ENCODE measurements around the gene LRRC4C. TPM values are rescaled to one million over a fixed set of nuclear protein-coding genes. Genes with fewer than 3 reads are reported as not detected.
A peak's percentile ranks its signal among the peaks of the same experiment; 100 is the strongest.

The LRRC4C gene
- total RNA-seq, 1 experiment from 2014 or later = not detected

GRCh38 chr11:41222236-41222635 lies 237.2 kb downstream of the LRRC4C start:
- no peaks in the 10 kb centered on the region for H3K27me3 Mint-ChIP-seq (ENCODE audit: insufficient read depth, unreplicated experiment)
- peaks cover 7% of the 10 kb centered on the region for H3K9me3 Mint-ChIP-seq (ENCODE audit: unreplicated experiment)
- TF ChIP-seq CTCF (IDR thresholded peaks at IDR 0.05; ENCODE audit: unreplicated experiment) = no peak
- no peaks in the 10 kb centered on the region for H3K36me3 Mint-ChIP-seq (ENCODE audit: insufficient read depth, unreplicated experiment)
- intact Hi-C loops (cut with micrococcal nuclease) = no loop called here
- ChIA-PET CTCF (interaction anchor here (1.3 kb wide), 1 partner anchor 21 kb away, joined by 3 read pairs; no protein-coding TSS in a partner anchor), POLR2A (no interaction called here)
- DNase-seq (ENCODE audit: unreplicated experiment) = no peak
- no TSS peak for BruUV-seq (replicated peaks)
- no peak overlapping the region for H3K4me3 Mint-ChIP-seq (ENCODE audit: unreplicated experiment)
- no peaks in the 10 kb centered on the region for H3K4me1 Mint-ChIP-seq (ENCODE audit: insufficient read depth, unreplicated experiment)
- H3K27ac Mint-ChIP-seq (ENCODE audit: low read depth, unreplicated experiment) = no peak overlapping the region

GRCh38 chr11:41206388-41206787 lies 253.1 kb downstream of the LRRC4C start:
- ChIA-PET POLR2A (no interaction called here), CTCF (interaction anchor here (0.6 to 1.0 kb wide), 2 partner anchors 8 to 38 kb away, joined by 3 read pairs; no protein-coding TSS in a partner anchor)
- intact Hi-C loops (cut with micrococcal nuclease) = loop anchor here (10.0 kb wide), 1 partner anchor 1318 kb away; no protein-coding TSS in a partner anchor
- Mint-ChIP-seq H3K36me3 (ENCODE audit: insufficient read depth, unreplicated experiment) (no peaks in the 10 kb centered on the region), H3K4me3 (ENCODE audit: unreplicated experiment) (no peak overlapping the region), H3K9me3 (ENCODE audit: unreplicated experiment) (no peaks in the 10 kb centered on the region), H3K27me3 (ENCODE audit: insufficient read depth, unreplicated experiment) (no peaks in the 10 kb centered on the region), H3K27ac (ENCODE audit: low read depth, unreplicated experiment) (no peak overlapping the region), H3K4me1 (ENCODE audit: insufficient read depth, unreplicated experiment) (no peaks in the 10 kb centered on the region)
- no TSS peak for BruUV-seq (replicated peaks)
- no peak for TF ChIP-seq CTCF (IDR thresholded peaks at IDR 0.05; ENCODE audit: unreplicated experiment)
- DNase-seq (ENCODE audit: unreplicated experiment) = no peak

GRCh38 chr11:41201156-41201555 lies 258.3 kb downstream of the LRRC4C start:
- H3K27ac Mint-ChIP-seq (ENCODE audit: low read depth, unreplicated experiment) = no peak overlapping the region
- no peaks in the 10 kb centered on the region for H3K9me3 Mint-ChIP-seq (ENCODE audit: unreplicated experiment)
- BruUV-seq (replicated peaks) = no TSS peak
- no peaks in the 10 kb centered on the region for H3K4me1 Mint-ChIP-seq (ENCODE audit: insufficient read depth, unreplicated experiment)
- peaks cover 9% of the 10 kb centered on the region for H3K36me3 Mint-ChIP-seq (ENCODE audit: insufficient read depth, unreplicated experiment)
- peak; percentile 67 for DNase-seq (ENCODE audit: unreplicated experiment)
- no peaks in the 10 kb centered on the region for H3K27me3 Mint-ChIP-seq (ENCODE audit: insufficient read depth, unreplicated experiment)
- ChIA-PET CTCF (interaction anchor here (0.5 to 5.4 kb wide), 27 partner anchors 11 to 1432 kb away, joined by 3 to 67 read pairs (median 3); no protein-coding TSS in a partner anchor), POLR2A (interaction anchor here (1.0 to 2.0 kb wide), 4 partner anchors 890 to 896 kb away, joined by 3 to 12 read pairs (median 3); no protein-coding TSS in a partner anchor)
- intact Hi-C loops (cut with micrococcal nuclease) = loop anchor here (1.0 to 10.0 kb wide), 3 partner anchors 894 to 1324 kb away; no protein-coding TSS in a partner anchor
- no peak overlapping the region for H3K4me3 Mint-ChIP-seq (ENCODE audit: unreplicated experiment)
- TF ChIP-seq CTCF (IDR thresholded peaks at IDR 0.05; ENCODE audit: unreplicated experiment) = peak; percentile 81

GRCh38 chr11:41190437-41191082 lies 268.9 kb downstream of the LRRC4C start:
- DNase-seq (ENCODE audit: unreplicated experiment) = no peak
- BruUV-seq (replicated peaks) = no TSS peak
- Mint-ChIP-seq H3K4me1 (ENCODE audit: insufficient read depth, unreplicated experiment) (no peaks in the 10 kb centered on the region), H3K9me3 (ENCODE audit: unreplicated experiment) (no peaks in the 10 kb centered on the region), H3K36me3 (ENCODE audit: insufficient read depth, unreplicated experiment) (no peaks in the 10 kb centered on the region), H3K4me3 (ENCODE audit: unreplicated experiment) (no peak overlapping the region), H3K27me3 (ENCODE audit: insufficient read depth, unreplicated experiment) (no peaks in the 10 kb centered on the region), H3K27ac (ENCODE audit: low read depth, unreplicated experiment) (no peak overlapping the region)
- POLR2A ChIA-PET = no interaction called here
- intact Hi-C loops (cut with micrococcal nuclease) = no loop called here
- TF ChIP-seq CTCF (IDR thresholded peaks at IDR 0.05; ENCODE audit: unreplicated experiment) = no peak
- CTCF ChIA-PET = interaction anchor here (0.6 to 1.5 kb wide), 3 partner anchors 161 to 1336 kb away, joined by 3 to 9 read pairs (median 5); no protein-coding TSS in a partner anchor

All from MCF 10A (cell line).